ENCODE results near the gene YEATS4.

Gene YEATS4

GRCh38 chr12:69342421-69342820 is 17.1 kb upstream of the YEATS4 start:
- DNase-seq: no peak

GRCh38 chr12:69343357-69343756 is 16.2 kb upstream of the YEATS4 start:
- no peak for DNase-seq

- DNase-seq: no peak
Observed at GRCh38 chr12:69343885-69344612, 15.5 kb upstream of the YEATS4 start.

GRCh38 chr12:69345077-69345476 is 14.5 kb upstream of the YEATS4 start:
- DNase-seq: no peak

- DNase-seq: no peak
Observed at GRCh38 chr12:69345742-69346141, 13.8 kb upstream of the YEATS4 start.

GRCh38 chr12:69348162-69348938 is 11.2 kb upstream of the YEATS4 start, which contains the start of gene LYZ:
Gene LYZ (plus strand): TSS chr12:69348381. CDS start chr12:69348409, 28 bp downstream.
- no peak for DNase-seq

- DNase-seq: no peak
Observed at GRCh38 chr12:69350002-69350626, 9.4 kb upstream of the YEATS4 start.

GRCh38 chr12:69350777-69351176 is 8.8 kb upstream of the YEATS4 start:
- no peak for DNase-seq

GRCh38 chr12:69351462-69352236 is 7.9 kb upstream of the YEATS4 start:
- no peak for DNase-seq

GRCh38 chr12:69352904-69353303 is 6.6 kb upstream of the YEATS4 start:
- no peak for DNase-seq

- no peak for DNase-seq
Observed at GRCh38 chr12:69354172-69354555, 5.4 kb upstream of the YEATS4 start.

- no peak for DNase-seq
Observed at GRCh38 chr12:69354556-69355187, 4.9 kb upstream of the YEATS4 start.

GRCh38 chr12:69355363-69356028 is 4.0 kb upstream of the YEATS4 start:
- no peak for DNase-seq

GRCh38 chr12:69360348-69360672 is 767 bp downstream of the YEATS4 start:
- DNase-seq: no peak

GRCh38 chr12:69366796-69367195 is 7.3 kb downstream of the YEATS4 start:
- DNase-seq: no peak

GRCh38 chr12:69368171-69368570 is 8.6 kb downstream of the YEATS4 start:
- DNase-seq: no peak

GRCh38 chr12:69383074-69383473 is 23.5 kb downstream of the YEATS4 start:
- no peak for DNase-seq

GRCh38 chr12:69385038-69385437 is 25.5 kb downstream of the YEATS4 start:
- DNase-seq: no peak

- no peak for DNase-seq
Observed at GRCh38 chr12:69386921-69387320, 27.4 kb downstream of the YEATS4 start.

- no peak for DNase-seq
Observed at GRCh38 chr12:69388371-69388770, 28.8 kb downstream of the YEATS4 start.

GRCh38 chr12:69389831-69390230 is 30.3 kb downstream of the YEATS4 start:
- no peak for DNase-seq

Data from stimulated activated naive CD4-positive, alpha-beta T cell (primary cell).